ENCODE measurements around the gene DDX42.
"Not testable (repeated sequence)": the region's sequence is repeated elsewhere in the genome, so short reads cannot be mapped to it uniquely, and the experiment has no call there.

Gene DDX42

DNA sequence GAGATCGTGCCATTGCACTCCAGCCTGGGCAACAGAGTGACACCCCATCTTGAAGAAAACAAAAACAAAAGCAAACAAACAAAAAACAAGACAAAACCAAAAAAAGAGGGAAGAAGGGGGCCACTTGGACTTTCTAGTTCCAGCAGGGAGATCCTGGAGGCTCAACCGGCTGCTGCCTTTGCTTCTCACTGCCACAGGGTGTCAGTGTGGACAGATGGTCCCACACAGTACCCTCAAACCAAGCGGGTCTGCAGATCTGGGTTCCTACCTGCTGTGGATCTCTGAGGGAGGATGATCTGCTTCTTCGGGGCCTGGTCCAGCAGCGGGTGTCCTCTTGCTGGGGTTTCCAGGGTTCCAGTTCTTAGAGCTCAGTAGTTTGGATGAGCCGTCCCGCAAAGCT, 92.7 kb downstream of the DDX42 start:
- H3K4me3 ChIP-seq (ENCODE audit: low read depth, low read length), result not testable (repeated sequence)

Data from iPS-11a (cell line).